Neural cell (in vitro differentiated cells): ENCODE results near the gene GP2.

Experiments
- POLR2AphosphoS5 ChIP-seq: IDR thresholded peaks from 2 replicates; pipeline ENCODE4 v1.6.1; 2012
- TF ChIP-seq, protein P1 (sequence below): fragments of 450-650 bp; IDR thresholded peaks from 2 replicates; pipeline ENCODE4 v1.5.1; 2014; ENCODE audit warnings: antibody characterized with exemption, mild to moderate bottlenecking, moderate library complexity; ENCODE audit not compliant: poor library complexity, severe bottlenecking

DNA sequence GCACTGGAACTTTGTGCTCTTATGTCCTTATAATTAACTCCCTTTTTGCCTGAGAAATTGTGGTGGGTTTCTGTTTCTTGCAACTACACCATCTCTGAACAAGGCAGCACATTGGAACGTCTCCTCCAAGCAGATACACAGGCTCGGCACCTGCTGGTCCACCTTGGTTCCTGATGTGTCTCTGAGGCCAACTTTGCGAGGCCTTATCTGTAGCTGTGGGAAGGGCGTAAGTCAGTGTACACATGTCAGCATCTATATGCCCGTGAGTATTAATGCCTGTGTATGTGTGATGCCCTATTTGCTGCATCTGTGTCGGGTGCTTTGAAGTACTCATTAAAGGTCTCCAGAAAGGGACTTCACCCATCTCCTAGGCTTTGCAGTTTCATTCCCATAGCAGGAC lies 17.5 kb downstream of the GP2 start:
- TF ChIP-seq, protein P1, sequence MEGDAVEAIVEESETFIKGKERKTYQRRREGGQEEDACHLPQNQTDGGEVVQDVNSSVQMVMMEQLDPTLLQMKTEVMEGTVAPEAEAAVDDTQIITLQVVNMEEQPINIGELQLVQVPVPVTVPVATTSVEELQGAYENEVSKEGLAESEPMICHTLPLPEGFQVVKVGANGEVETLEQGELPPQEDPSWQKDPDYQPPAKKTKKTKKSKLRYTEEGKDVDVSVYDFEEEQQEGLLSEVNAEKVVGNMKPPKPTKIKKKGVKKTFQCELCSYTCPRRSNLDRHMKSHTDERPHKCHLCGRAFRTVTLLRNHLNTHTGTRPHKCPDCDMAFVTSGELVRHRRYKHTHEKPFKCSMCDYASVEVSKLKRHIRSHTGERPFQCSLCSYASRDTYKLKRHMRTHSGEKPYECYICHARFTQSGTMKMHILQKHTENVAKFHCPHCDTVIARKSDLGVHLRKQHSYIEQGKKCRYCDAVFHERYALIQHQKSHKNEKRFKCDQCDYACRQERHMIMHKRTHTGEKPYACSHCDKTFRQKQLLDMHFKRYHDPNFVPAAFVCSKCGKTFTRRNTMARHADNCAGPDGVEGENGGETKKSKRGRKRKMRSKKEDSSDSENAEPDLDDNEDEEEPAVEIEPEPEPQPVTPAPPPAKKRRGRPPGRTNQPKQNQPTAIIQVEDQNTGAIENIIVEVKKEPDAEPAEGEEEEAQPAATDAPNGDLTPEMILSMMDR = no peak
- no peak for TF ChIP-seq POLR2AphosphoS5
